B cell (primary cell): ENCODE measurements around the gene UBTD1. TPM values are rescaled to one million over a fixed set of nuclear protein-coding genes. Genes with fewer than 3 reads are reported as not detected.

Experiments used
- ATAC-seq: fragments of 200-7000 bp; cut with Tn5 transposase; one replicate; pipeline ENCODE4 v1.10.0; 2021; ENCODE audit warnings: low read depth, mild to moderate bottlenecking, moderate number of reproducible peaks, moderate library complexity
- CTCF ChIA-PET: fragments of 350-600 bp; sonication (Branson Sonifier 250); formaldehyde crosslinking; loops from one replicate; lab custom pipeline; 2021; ENCODE audit warnings: antibody characterized with exemption, inconsistent platforms; lab: Charles Lee
- POLR2A ChIA-PET: fragments of 350-600 bp; sonication (Branson Sonifier 250); formaldehyde crosslinking; loops from one replicate; lab custom pipeline; 2021; ENCODE audit warnings: antibody characterized with exemption; lab: Charles Lee
- DNase-seq: peaks from one replicate; pipeline ENCODE4 v3.0.0; 2013
- H2AFZ ChIP-seq: 2 replicates; pipeline ENCODE4 v1.6.1; 2012; ENCODE audit warnings: mild to moderate bottlenecking, low read depth, low read length; ENCODE audit not compliant: insufficient read depth, poor library complexity, severe bottlenecking
- H3K27ac ChIP-seq, 2 donors: 1 replicate in 1 of 2; 2 replicates in 1 of 2; pipeline ENCODE4 v1.5.1; 2012 to 2013; ENCODE audit warnings: low read length in 2 of 2, mild to moderate bottlenecking in 2 of 2, moderate library complexity in 1 of 2
- H3K27me3 ChIP-seq, 4 experiments: fragments of 200-600 bp in 1 of 4; sonication (generic) in 1 of 4; replicated peaks in 1 of 4; 1 replicate in 2 of 4; 2 replicates in 2 of 4; pipeline versions ENCODE4 v1.6.1 to v1.7.0; 2013 to 2016; ENCODE audit warnings: low read length in 3 of 4, mild to moderate bottlenecking in 2 of 4, mixed read lengths in 1 of 4, moderate library complexity in 1 of 4; ENCODE audit not compliant: insufficient read depth in 4 of 4, control insufficient read depth in 3 of 4; ENCODE audit errors: control extremely low read depth in 1 of 4
- H3K36me3 ChIP-seq, 2 experiments: replicated peaks in 1 of 2; 1 replicate in 1 of 2; 2 replicates in 1 of 2; pipeline versions ENCODE4 v1.6.1 to v1.7.1; 2013; ENCODE audit warnings: low read length in 1 of 2; ENCODE audit not compliant: insufficient read depth in 2 of 2, control insufficient read depth in 1 of 2; ENCODE audit errors: control extremely low read depth in 1 of 2, extremely low read depth in 1 of 2
- H3K4me1 ChIP-seq, 2 donors: fragments of 200-600 bp in 1 of 2; sonication (generic) in 1 of 2; 1 replicate in 1 of 2; 2 replicates in 1 of 2; pipeline versions ENCODE4 v1.5.1 to v1.6.1; 2013 to 2017; ENCODE audit warnings: low read length in 2 of 2; ENCODE audit not compliant: control insufficient read depth in 2 of 2, insufficient read depth in 2 of 2
- H3K4me2 ChIP-seq: replicated peaks from 2 replicates; pipeline ENCODE3; 2012; ENCODE audit warnings: mild to moderate bottlenecking, low read depth, low read length; ENCODE audit not compliant: poor library complexity, severe bottlenecking
- H3K4me3 ChIP-seq, 5 experiments: fragments of 200-600 bp in 1 of 5; sonication (generic) in 1 of 5; 1 replicate in 3 of 5; 2 replicates in 2 of 5; pipeline versions ENCODE4 v1.5.1 to v1.7.0; 2011 to 2016; ENCODE audit warnings: low read length in 4 of 5, mild to moderate bottlenecking in 4 of 5, low read depth in 2 of 5, control low read depth in 1 of 5, moderate library complexity in 1 of 5; ENCODE audit not compliant: insufficient read depth in 1 of 5; ENCODE audit errors: control extremely low read depth in 1 of 5, extremely low read depth in 1 of 5
- H3K79me2 ChIP-seq: fragments of 200-600 bp; sonication (generic); one replicate; pipeline ENCODE4 v1.6.0; 2016; ENCODE audit warnings: low read length; ENCODE audit not compliant: control insufficient read depth, insufficient read depth
- H3K9ac ChIP-seq: fragments of 200-600 bp; sonication (generic); 2 replicates; pipeline ENCODE4 v1.6.1; 2017; ENCODE audit warnings: mild to moderate bottlenecking, low read length, moderate library complexity
- H3K9me3 ChIP-seq, 3 donors: one replicate each; pipeline versions ENCODE4 v1.6.1 to v1.7.1; 2013; ENCODE audit warnings: low read length in 2 of 3; ENCODE audit not compliant: control insufficient read depth in 2 of 3, insufficient read depth in 1 of 3; ENCODE audit errors: control extremely low read depth in 1 of 3
- H4K20me1 ChIP-seq: 2 replicates; pipeline ENCODE4 v1.6.0; 2012; ENCODE audit warnings: mild to moderate bottlenecking, low read length; ENCODE audit not compliant: insufficient read depth, control insufficient read depth, poor library complexity, severe bottlenecking
- H3K27ac Mint-ChIP-seq: one replicate; pipeline ENCODE4 v1.8.0; 2021; ENCODE audit warnings: mixed read lengths
- H3K27me3 Mint-ChIP-seq: one replicate; pipeline ENCODE4 v1.8.0; 2021; ENCODE audit warnings: mixed read lengths
- H3K4me1 Mint-ChIP-seq: one replicate; pipeline ENCODE4 v1.8.0; 2021; ENCODE audit warnings: mixed read lengths
- H3K4me3 Mint-ChIP-seq: one replicate; pipeline ENCODE4 v1.8.0; 2021; ENCODE audit warnings: mixed read lengths
- H3K9me3 Mint-ChIP-seq: one replicate; pipeline ENCODE4 v1.8.0; 2022; ENCODE audit warnings: mixed read lengths; ENCODE audit not compliant: insufficient read depth
- EZH2 ChIP-seq: IDR thresholded peaks from 2 replicates; pipeline ENCODE4 v1.6.1; 2012; ENCODE audit warnings: borderline replicate concordance, low read depth, mild to moderate bottlenecking, moderate library complexity, low read length; ENCODE audit not compliant: insufficient read depth, poor library complexity, severe bottlenecking
- WGBS: methylation state at CpG from one replicate; pipeline ENCODE4 v1.1.5; 2013; ENCODE audit warnings: missing lambda C conversion rate; ENCODE audit not compliant: insufficient coverage; 5-methylcytosine and 5-hydroxymethylcytosine counted together
- intact Hi-C: fragments of 100-400 bp; cut with micrococcal nuclease; formaldehyde crosslinking; loops from one replicate; pipeline ENCODE4 v1.10.0; 2022
- polyA plus RNA-seq: library from polyadenylated mRNA; depleted of rRNA; stranded (reverse); fragments of >200 nt; gene quantifications from 2 replicates; pipeline ENCODE4 v1.2.3, GENCODE V29; 2012
- total RNA-seq, 2 donors: library from RNA; stranded (reverse); fragments of 120-200 nt in 1 of 2; gene quantifications; 1 replicate in 1 of 2; 2 replicates in 1 of 2; pipeline versions ENCODE4 v1.2.3 to v1.2.4, GENCODE V29; 2013 to 2022
- TF ChIP-seq, protein P1 (sequence below): fragments of 200-600 bp; IDR thresholded peaks from one replicate; pipeline ENCODE4 v1.8.0; 2022; ENCODE audit warnings: antibody characterized with exemption, mild to moderate bottlenecking

UBTD1 gene
- total and polyA plus RNA-seq, 2 donors (not counting 1 experiment from before 2014, with no cell fraction given): 1.3 to 1.8 TPM

DNA sequence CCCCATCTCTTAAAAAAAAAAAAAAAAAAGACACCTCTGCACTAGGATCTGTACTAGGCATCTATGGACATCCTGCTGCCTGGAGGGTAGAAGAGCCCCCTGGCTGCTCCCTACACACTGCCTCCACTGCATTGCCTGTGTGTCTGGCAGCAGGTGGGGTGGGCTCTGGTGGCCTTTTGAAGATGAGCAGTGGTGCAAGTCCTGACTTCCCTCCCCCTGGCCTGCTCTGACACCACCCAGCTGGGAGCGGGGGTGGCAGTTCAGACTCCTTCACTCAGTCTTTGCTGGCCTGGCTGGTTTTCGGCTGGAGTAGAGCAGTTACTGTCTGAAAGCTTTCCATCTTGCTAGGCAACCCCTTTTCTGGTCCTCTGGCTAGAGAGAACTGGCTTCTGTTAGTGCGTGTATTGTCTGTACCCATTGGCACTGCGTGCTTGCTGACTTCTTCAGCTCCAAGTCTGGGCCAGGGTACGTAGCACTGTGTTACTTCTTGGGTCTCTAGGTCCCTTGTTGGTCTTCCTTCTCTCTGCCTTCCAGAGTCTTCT lies 108.4 kb downstream of the UBTD1 start:
- ChIA-PET POLR2A (no interaction called here), CTCF (no interaction called here)
- intact Hi-C loops: no loop called here
- Histone ChIP-seq H3K9me3 (no peaks in the 10 kb centered on the region), H3K79me2 (no peaks in the 10 kb centered on the region), H3K4me1 (no peaks in the 10 kb centered on the region), H2AFZ (no peak overlapping the region), H3K4me2 (no peak overlapping the region), H3K27me3 (peaks cover 0 to 7% (median 0%) of the 10 kb centered on the region in 4 experiments), H3K4me3 (no peak overlapping the region), H3K36me3 (no peaks in the 10 kb centered on the region), H3K9ac (no peak overlapping the region), H3K27ac (no peak overlapping the region), H4K20me1 (no peaks in the 10 kb centered on the region)
- Mint-ChIP-seq H3K4me3 (no peak overlapping the region), H3K27ac (no peak overlapping the region), H3K27me3 (peaks cover 7% of the 10 kb centered on the region), H3K9me3 (no peaks in the 10 kb centered on the region), H3K4me1 (no peaks in the 10 kb centered on the region)
- ATAC-seq (no peak), DNase-seq (no peak)
- 97% methylated on average over 4 of the region's 5 CpGs for WGBS
- TF ChIP-seq EZH2: no peak
- TF ChIP-seq, protein P1, sequence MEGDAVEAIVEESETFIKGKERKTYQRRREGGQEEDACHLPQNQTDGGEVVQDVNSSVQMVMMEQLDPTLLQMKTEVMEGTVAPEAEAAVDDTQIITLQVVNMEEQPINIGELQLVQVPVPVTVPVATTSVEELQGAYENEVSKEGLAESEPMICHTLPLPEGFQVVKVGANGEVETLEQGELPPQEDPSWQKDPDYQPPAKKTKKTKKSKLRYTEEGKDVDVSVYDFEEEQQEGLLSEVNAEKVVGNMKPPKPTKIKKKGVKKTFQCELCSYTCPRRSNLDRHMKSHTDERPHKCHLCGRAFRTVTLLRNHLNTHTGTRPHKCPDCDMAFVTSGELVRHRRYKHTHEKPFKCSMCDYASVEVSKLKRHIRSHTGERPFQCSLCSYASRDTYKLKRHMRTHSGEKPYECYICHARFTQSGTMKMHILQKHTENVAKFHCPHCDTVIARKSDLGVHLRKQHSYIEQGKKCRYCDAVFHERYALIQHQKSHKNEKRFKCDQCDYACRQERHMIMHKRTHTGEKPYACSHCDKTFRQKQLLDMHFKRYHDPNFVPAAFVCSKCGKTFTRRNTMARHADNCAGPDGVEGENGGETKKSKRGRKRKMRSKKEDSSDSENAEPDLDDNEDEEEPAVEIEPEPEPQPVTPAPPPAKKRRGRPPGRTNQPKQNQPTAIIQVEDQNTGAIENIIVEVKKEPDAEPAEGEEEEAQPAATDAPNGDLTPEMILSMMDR: no peak

DNA sequence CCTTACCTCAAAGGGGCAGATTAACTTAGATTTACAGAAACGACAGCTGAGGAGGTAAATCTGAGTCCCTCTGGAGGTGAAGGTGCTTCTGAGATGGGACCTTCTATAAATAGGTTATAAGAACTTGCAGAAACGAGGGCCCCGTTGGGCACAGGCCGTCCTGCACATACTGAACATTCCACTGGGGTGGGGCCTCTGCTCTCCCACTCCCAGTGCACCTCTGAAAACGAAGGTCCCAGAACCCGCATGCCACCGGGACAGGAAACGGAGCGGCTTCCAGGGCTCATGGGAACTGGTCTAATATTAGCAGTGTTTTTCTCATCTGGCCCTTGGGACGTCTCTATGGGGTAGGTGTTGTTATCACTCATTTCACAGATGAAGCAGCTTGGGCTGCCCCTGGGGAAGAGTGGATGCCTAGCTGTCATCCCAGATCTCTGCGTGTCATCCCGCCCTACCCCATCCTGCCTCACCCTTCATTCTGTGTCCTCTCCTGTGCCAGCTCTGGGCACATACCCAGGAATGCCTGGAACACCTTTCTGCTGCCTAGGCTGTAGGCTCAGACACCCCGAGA lies 110.4 kb downstream of the UBTD1 start:
- Histone ChIP-seq H3K4me2 (no peak overlapping the region), H3K27ac (no peak overlapping the region), H3K36me3 (no peaks in the 10 kb centered on the region), H3K79me2 (no peaks in the 10 kb centered on the region), H3K4me1 (no peaks in the 10 kb centered on the region), H3K9me3 (no peaks in the 10 kb centered on the region), H4K20me1 (no peaks in the 10 kb centered on the region), H2AFZ (no peak overlapping the region), H3K27me3 (peaks cover 0 to 7% (median 0%) of the 10 kb centered on the region in 4 experiments), H3K9ac (no peak overlapping the region), H3K4me3 (no peak overlapping the region)
- ATAC-seq: no peak
- WGBS: 82% methylated on average over 12 of the region's 13 CpGs
- H3K27me3 Mint-ChIP-seq: peaks cover 7% of the 10 kb centered on the region
- H3K4me3 Mint-ChIP-seq: no peak overlapping the region
- intact Hi-C loops: no loop called here
- no peak overlapping the region for H3K27ac Mint-ChIP-seq
- ChIA-PET POLR2A (no interaction called here), CTCF (no interaction called here)
- no peaks in the 10 kb centered on the region for H3K4me1 Mint-ChIP-seq
- TF ChIP-seq, protein P1: no peak
- no peak for TF ChIP-seq EZH2
- no peaks in the 10 kb centered on the region for H3K9me3 Mint-ChIP-seq
- DNase-seq: no peak
